Measurements from ENCODE around the gene EPHA10.

DNA sequence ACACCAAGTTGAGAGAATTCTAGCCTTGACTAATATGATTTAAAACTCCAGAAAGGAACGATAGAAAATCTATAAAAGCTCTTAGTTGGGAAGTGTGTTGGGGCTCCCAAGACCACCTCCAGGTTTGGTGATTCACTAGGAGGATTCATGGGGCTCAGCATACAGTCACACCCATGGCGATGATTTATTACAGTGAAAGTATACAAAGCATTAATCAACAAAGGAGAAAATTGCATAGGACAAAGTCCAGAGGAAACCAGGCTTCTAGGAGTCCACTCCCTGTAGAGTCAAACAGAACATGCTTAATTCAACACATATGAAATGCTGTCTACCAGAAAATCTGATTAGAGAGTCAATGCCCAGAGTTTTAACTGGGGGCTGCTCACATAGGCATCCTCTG, 67.8 kb downstream of the EPHA10 start:
- no peak for TF ChIP-seq ZFP30 (CRISPR knock-in tag; IDR thresholded peaks at IDR 0.05)
- no peak for TF ChIP-seq ZC3H10 (CRISPR knock-in tag; IDR thresholded peaks at IDR 0.05)
- TF ChIP-seq PPARA (CRISPR knock-in tag; IDR thresholded peaks at IDR 0.05; ENCODE audit: borderline replicate concordance): no peak
- TF ChIP-seq, protein P1, sequence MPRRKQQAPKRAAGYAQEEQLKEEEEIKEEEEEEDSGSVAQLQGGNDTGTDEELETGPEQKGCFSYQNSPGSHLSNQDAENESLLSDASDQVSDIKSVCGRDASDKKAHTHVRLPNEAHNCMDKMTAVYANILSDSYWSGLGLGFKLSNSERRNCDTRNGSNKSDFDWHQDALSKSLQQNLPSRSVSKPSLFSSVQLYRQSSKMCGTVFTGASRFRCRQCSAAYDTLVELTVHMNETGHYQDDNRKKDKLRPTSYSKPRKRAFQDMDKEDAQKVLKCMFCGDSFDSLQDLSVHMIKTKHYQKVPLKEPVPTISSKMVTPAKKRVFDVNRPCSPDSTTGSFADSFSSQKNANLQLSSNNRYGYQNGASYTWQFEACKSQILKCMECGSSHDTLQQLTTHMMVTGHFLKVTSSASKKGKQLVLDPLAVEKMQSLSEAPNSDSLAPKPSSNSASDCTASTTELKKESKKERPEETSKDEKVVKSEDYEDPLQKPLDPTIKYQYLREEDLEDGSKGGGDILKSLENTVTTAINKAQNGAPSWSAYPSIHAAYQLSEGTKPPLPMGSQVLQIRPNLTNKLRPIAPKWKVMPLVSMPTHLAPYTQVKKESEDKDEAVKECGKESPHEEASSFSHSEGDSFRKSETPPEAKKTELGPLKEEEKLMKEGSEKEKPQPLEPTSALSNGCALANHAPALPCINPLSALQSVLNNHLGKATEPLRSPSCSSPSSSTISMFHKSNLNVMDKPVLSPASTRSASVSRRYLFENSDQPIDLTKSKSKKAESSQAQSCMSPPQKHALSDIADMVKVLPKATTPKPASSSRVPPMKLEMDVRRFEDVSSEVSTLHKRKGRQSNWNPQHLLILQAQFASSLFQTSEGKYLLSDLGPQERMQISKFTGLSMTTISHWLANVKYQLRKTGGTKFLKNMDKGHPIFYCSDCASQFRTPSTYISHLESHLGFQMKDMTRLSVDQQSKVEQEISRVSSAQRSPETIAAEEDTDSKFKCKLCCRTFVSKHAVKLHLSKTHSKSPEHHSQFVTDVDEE (CRISPR knock-in tag; IDR thresholded peaks at IDR 0.05): no peak
- TF ChIP-seq SNAI2 (CRISPR knock-in tag; IDR thresholded peaks at IDR 0.05): no peak
- TF ChIP-seq, protein P2, sequence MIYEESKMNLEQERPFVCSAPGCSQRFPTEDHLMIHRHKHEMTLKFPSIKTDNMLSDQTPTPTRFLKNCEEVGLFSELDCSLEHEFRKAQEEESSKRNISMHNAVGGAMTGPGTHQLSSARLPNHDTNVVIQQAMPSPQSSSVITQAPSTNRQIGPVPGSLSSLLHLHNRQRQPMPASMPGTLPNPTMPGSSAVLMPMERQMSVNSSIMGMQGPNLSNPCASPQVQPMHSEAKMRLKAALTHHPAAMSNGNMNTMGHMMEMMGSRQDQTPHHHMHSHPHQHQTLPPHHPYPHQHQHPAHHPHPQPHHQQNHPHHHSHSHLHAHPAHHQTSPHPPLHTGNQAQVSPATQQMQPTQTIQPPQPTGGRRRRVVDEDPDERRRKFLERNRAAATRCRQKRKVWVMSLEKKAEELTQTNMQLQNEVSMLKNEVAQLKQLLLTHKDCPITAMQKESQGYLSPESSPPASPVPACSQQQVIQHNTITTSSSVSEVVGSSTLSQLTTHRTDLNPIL (CRISPR knock-in tag; IDR thresholded peaks at IDR 0.05; ENCODE audit: low read depth): no peak
- TF ChIP-seq GLIS3 (CRISPR knock-in tag; IDR thresholded peaks at IDR 0.05): no peak
